ENCODE results near the gene FAM163B.
"Not testable (repeated sequence)": the region's sequence is repeated elsewhere in the genome, so short reads cannot be mapped to it uniquely, and the experiment has no call there.

Gene FAM163B

GRCh38 chr9:133566817-133567216 is 42.4 kb downstream of the FAM163B start:
- DNase-seq (ENCODE audit: low spot score): no peak

- DNase-seq (ENCODE audit: low spot score): no peak
Observed at GRCh38 chr9:133566382-133566781, 42.8 kb downstream of the FAM163B start.

- no peak for DNase-seq (ENCODE audit: low spot score)
Observed at GRCh38 chr9:133564451-133565116, 44.6 kb downstream of the FAM163B start.

DNA sequence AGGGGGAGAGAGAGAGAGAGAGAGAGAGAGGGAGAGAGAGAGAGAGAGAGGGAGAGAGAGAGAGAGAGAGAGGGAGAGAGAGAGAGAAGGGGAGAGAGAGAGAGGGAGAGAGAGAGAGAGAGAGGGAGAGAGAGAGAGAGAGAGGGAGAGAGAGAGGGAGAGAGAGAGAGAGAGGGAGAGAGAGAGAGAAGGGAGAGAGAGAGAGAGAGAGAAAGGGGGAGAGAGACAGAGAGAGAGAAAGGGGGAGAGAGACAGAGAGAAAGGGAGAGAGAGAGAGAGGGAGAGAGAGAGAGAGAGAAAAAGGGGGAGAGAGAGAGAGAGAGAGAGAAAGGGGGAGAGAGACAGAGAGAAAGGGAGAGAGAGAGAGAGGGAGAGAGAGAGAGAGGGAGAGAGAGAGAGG is 45.4 kb downstream of the FAM163B start:
- DNase-seq (ENCODE audit: low spot score): not testable (repeated sequence)

DNA sequence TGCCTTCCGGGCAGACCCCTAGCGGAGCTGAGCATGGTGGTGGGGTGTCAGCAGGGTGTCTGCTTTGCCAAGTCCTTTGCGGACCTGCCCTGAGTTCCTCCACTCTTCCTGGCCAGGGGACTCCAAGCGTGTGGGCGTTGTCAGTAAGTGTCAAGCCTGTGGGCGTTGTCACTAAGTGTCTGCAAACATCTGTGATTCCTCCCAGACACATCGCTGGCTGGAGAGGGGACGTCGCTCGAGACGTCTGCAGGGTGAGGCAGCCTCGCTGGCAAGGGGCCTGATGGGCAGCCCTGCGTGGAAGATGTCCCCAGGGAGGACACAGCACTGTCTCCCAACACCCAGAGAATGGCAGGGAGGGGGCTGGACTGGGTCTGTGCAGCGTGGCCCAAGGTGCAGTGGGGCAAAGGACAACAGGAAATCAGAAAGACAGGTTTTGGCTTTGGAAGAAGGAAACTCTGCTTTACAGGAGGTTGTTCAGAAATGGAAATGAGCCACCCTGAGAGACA is 45.8 kb downstream of the FAM163B start:
- no peak for DNase-seq (ENCODE audit: low spot score)

DNA sequence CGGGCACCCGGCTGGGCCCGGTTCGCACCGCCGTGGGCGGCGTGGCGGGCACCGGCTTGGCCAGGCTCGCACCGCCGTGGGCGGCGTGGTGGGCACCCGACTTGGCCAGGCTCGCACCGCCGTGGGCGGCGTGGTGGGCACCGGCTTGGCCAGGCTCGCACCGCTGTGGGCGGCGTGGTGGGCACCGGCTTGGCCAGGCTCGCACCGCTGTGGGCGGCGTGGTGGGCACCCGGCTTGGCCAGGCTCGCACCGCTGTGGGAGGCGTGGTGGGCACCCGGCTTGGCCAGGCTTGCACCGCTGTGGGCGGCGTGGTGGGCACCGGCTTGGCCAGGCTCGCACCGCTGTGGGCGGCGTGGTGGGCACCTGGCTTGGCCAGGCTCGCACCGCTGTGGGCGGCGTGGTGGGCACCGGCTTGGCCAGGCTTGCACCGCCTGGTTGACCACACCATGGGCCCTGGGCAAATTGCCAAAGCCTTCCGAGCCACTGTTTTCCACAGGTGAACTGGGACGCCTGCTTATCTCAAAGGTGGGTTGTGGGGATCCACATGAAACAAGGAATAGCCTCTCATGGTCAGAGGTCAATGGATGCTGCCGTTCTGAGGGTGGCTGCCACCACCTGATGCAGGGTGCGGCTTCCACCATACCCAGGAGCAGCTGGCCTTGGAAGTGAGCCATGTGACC is 46.4 kb downstream of the FAM163B start:
- no peak for DNase-seq (ENCODE audit: low spot score)

DNA sequence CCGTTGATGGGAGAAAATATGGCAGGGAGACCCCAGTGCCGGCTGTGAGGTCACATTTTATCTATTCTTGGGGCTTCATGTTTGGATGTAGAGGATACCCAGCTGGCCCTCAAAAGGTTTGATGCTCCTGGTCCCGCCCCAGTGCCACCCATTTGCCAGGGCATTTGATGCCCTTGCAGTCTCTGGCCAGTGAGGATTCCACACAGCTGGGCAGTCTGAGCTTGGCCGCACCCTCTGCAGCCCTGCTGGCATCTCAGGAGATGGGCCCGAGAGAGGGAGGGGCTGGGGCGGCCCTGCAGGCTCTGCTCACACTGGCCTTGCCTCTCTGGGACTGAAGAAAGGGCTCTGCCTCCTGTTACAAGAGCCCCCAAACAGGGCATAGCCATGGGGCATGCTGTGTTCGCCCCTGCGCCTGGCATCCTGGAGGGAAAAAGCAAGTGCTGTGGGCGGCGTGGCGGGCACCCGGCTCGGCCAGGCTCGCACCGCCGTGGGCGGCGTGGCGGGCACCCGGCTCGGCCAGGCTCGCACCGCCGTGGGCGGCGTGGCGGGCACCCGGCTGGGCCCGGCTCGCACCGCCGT is 47.1 kb downstream of the FAM163B start:
- DNase-seq (ENCODE audit: low spot score): no peak

- no peak for DNase-seq (ENCODE audit: low spot score)
Observed at GRCh38 chr9:133560944-133561343, 48.2 kb downstream of the FAM163B start.

GRCh38 chr9:133560311-133560710 is 48.9 kb downstream of the FAM163B start:
- no peak for DNase-seq (ENCODE audit: low spot score)

GRCh38 chr9:133558191-133559126 is 50.7 kb downstream of the FAM163B start:
- no peak for DNase-seq (ENCODE audit: low spot score)

- no peak for DNase-seq (ENCODE audit: low spot score)
Observed at GRCh38 chr9:133557581-133557980, 51.6 kb downstream of the FAM163B start.

GRCh38 chr9:133556354-133556753 is 52.8 kb downstream of the FAM163B start:
- DNase-seq (ENCODE audit: low spot score): no peak

GRCh38 chr9:133554729-133555128 is 54.5 kb downstream of the FAM163B start:
- DNase-seq (ENCODE audit: low spot score): no peak

DNA sequence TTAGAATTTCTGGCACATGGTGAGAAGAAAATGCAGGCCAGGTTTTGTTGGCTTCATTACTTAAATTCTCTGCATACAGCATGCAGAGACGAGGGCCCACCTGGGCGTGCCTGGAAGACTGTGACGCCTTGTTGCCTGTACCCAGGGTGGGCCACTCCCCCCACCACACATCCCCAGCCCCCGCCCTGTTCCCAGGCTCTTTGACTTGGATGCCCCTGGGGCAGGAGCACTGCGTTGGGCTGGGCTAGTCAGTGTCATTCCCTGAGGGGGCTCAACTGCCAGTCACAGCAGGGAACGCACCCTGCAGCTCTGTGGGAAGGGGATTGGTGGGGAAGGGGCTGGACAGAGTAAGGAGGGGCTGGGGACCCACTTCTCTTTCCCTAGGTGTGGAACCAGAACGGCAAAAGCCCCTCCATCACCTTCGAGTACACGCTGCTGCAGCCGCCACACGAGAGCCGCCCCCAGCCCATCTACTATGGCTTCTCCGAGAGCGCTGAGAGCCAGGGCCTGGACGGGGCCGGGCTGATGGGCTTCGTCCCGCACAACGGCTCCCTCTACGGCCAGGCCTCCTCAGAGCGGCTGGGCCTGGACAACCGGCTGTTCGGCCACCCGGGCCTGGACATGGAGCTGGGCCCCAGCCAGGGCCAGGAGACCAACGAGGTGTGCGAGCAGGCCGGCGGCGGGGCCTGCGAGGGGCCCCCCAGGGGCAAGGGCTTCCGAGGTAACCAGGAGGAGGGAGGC is 55.0 kb downstream of the FAM163B start:
- no peak for DNase-seq (ENCODE audit: low spot score)

GRCh38 chr9:133553123-133553522 is 56.1 kb downstream of the FAM163B start:
- DNase-seq (ENCODE audit: low spot score): no peak

DNA sequence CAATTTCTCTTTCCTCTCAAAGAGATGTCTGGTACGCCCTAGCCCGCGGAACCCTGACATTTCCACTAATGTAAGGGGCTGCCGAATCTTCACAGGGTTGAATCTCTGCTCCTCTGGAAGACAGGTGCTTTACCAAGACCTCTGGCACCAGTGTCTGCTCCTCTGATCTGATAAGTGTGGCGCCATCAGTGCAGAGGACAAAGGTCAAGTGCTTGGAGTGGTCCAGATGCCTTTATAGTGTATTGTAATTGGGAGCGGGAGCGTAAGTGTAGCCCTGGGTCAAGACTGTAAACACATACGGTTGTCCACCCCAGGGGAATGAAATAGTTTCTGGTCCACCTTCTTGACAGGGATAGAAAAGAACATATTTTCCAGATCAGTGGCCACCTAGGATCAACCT is 57.0 kb downstream of the FAM163B start:
- DNase-seq (ENCODE audit: low spot score): no peak

GRCh38 chr9:133551446-133551845 is 57.7 kb downstream of the FAM163B start:
- no peak for DNase-seq (ENCODE audit: low spot score)

DNA sequence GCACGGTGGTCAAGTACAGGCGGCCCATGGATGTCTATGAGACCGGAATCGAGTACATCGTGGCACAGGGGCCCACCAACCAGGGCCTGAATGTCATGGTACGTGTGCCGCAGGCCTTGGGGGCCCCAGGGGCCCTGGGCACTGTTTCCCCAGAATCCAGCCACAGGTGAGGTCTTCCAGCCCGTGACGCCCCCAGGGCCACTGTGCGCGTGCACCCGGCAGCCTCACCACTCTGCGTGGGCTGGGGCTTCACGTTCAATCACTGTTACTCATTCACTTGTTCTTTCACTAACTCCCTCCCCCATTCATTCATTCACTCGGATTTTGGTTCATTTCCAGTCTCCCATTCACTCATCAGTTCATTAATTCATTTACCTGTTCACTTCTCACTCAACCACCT is 62.1 kb downstream of the FAM163B start:
- DNase-seq (ENCODE audit: low spot score): no peak

DNA sequence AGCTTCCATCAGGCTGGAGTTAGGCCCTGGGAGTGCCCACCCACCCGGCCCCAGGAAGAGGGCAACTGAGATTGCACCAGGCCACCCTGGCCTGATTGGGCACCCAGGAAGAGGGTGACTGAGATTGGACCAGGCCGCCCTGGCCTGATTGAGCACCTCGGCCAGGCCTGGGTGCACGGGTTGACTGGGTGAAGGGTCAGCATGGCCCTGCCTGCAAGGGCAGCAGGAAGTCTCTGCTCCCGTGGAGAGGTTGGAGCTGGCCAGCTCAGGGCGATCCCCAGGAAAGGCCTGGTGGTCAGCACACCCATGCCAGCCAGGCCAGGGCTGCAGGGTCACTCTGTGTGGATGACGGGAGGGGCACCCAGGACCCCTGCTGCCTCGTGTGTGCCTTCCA is 62.9 kb downstream of the FAM163B start:
- no peak for DNase-seq (ENCODE audit: low spot score)

DNA sequence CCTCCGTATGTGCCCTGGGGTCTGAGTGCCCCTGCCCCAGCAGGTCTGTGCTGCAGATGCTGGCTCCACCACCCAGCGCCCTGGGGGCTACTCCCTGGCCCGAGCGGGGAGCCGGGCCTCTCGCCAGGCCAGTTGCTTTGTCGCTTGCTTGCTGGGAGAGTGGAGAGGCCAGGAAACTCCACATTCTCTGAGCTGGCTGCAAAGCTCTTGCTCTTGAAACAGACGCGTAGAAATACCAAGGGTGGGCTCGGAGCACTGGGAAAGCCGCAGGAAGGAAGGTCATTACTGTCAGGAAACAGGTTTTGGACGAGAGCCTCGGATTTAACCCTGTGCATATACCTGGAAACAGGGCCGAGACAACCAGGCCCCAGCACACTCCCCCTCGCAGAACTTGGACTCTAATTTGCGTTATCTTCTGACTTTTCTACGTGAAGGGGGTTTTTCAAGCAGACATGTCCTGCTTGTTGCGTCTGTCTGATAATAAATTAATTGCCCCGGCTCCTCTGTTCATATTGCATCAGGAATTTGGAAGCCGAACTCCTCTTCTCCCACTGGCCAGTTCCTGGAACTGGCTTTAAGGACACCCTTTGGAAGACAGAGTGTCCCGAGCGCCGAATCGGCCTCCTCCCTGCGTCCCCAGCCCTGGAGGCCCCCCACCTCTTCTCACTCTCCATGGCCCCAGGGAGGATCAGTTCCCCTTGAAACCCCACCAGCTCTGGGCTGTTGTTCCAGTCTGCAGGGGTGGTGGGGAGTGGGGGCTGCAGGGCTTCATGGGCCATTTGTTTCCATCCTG is 63.5 kb downstream of the FAM163B start:
- no peak for DNase-seq (ENCODE audit: low spot score)
